GM21825 (cell line): ENCODE results near the gene CHST2.

Experiments used
- ATAC-seq: cut with Tn5 transposase; IDR thresholded peaks from one replicate; pipeline ENCODE4 v1.9.1; 2021; ENCODE audit warnings: mild to moderate bottlenecking, moderate library complexity; ENCODE audit not compliant: unreplicated experiment

CHST2 gene

DNA sequence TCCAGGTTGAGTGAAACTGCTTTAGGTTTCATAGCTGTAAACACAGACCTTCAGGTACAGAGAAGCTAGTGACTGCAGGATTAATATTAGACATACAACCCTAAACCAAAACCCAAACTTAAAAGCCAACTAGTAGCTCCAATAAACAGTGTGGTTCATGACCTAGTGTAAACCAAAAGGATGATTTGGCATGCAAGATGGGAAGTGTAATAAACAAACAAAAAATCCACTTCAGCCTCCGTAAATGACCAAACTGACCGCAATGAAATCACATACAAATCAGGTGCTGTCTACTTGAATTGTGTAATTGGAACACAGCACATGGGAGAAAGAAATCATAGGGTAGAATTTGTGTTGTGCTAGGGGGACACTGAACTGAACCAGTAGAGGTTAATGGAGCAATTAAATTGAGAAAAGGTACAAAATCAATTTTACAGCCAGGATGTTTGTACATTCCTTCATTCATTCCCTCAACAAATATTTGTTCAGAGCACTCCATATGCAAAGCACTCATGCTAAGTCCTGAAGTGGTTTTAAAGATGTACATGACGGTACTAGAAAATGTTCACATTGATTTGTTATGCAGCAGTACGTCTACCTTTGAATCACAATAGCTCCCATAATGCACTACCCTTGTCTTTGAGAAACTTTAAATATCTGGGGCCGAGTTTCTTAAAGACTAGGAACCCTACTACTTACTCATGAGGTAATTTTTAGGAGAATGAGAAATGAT, 21.4 kb upstream of the CHST2 start:
- ATAC-seq, result no peak

DNA sequence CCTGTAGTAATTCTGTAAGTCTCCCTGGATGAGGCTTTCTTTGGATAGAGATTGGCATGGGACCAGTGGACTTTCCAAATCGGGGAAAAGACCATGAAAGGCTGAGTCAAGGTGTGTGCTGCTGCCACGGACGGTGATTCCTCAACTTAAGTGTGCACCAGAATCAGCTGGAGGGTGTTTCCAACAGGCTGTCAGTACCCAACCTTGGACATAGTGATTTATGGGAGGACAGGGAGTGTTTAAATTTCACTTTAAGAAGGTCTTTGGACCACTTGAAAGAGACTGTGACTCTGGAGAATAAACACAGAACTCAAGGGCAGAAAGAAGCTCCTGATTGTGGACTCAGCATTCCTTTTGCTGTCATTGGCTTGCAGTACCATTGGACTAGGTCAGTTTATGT, 20.4 kb upstream of the CHST2 start:
- no peak for ATAC-seq

DNA sequence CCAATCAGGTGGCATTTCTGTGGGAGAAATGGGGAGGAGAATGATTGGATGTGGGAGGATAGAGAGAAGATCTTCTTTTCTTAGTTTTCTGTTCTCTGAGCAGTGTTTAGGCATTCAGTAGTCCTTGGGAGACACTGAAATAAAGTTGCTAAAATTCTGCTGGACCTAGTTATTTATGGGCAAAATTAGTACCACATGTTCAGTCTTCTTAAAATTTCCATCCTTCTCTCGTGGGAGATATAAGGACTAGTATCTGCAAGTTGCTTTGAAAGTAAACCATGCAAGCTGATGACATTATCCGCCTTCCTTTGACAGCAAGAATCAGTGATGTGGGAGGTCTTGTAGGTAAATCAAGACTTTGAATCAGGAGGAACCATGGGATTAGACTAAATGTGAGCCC, 19.9 kb upstream of the CHST2 start:
- ATAC-seq, result no peak

DNA sequence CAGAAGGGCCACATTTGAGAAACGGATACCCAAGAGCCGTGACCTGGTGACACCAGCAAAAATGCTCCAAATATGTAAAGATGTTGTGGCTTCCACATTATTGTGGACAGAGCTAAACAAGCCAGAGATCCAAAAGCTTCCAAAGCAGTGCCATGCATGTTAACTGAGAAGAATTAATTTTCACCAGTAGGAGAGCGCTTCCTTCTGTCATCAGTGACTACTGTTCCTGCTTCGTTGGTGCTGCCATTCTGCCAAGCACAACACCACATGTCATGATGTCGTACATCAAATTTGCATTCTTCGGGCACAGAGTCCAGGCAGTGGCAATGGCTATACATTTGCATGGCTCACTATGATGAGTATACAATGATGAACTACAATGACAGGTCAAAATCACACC, 19.1 kb upstream of the CHST2 start:
- ATAC-seq, result no peak

DNA sequence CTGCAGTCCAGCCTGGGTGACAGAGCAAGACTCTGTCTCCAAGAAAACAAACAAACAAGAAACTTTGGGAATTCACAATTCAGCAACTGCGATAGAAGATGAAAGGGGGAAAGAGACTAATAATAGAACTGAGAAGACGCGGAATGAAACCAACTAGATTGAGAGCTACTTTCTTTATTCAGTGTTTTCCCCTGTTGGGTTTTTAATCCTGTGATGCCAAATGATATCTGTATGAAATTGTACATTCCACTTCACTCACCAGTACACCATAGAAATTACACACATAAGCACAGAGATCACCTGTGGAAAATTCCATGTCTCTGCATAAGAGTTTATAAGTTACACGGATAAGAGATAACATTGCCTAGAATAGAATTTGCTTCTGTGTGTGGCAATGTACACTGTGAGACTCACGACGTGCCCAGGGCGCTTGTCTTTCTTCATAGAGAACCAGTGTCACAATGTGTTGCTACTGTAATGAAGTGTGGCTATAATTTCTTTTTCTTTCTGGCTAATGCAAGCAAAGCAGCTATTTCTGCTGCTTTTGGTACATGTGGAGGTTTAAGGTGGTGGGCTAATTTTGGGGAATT, 17.7 kb upstream of the CHST2 start:
- ATAC-seq, result no peak

DNA sequence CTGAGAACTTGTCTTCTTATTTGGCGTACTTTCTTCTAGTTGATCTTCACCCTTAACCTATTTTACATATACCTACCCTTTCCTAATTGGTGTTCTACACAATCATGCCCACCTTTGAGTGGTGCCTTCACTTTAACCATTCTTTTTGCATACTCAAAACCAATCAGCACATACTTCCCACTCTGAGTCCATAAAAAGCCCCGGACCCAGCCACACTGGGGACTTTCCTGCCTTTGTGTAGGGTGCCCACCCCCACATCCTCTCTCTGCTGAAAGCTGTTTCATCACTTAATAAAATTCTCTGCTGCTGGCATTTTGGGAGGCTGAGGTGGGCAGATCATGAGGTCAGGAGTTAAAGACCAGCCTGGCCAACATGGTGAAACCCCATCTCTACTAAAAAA, 15.9 kb upstream of the CHST2 start:
- no peak for ATAC-seq

DNA sequence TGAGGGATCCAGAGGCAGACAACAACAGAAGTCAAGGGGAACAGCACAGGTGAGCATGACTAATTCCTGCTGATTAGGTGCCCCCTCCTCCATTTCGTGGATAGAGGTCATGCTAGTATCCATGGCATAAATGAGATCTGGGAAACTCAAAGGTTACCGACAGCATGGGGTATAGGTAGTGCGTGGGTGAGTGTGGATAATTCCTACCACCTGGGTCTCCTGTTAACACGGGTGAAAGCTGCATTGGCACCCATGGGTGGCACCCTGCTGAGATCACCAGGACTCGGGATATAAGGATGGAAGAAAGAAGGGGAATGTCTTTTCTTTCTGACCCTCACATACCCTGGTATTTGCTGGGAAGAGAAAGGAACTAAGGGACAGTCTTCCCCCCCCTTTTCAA, 14.4 kb upstream of the CHST2 start:
- no peak for ATAC-seq

DNA sequence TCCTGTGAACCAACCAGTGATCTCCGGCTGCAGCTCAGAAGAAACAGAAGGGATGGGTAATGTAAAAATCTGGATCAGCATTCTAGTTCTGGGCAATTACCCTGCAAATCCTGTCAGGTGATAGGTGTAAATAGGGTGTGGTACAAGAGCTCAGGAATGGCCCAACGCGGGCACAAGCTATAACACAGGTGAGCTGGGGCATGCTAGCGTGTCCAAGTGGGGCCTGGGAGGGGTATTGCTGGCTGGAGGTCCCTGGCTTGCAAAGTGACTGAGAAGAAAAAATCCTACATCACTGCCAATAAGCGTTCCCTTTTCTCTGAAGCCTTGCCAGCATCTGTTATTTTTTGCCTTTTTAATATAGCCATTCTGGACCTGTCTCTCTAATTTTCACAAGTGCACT, 9.7 kb upstream of the CHST2 start:
- no peak for ATAC-seq

DNA sequence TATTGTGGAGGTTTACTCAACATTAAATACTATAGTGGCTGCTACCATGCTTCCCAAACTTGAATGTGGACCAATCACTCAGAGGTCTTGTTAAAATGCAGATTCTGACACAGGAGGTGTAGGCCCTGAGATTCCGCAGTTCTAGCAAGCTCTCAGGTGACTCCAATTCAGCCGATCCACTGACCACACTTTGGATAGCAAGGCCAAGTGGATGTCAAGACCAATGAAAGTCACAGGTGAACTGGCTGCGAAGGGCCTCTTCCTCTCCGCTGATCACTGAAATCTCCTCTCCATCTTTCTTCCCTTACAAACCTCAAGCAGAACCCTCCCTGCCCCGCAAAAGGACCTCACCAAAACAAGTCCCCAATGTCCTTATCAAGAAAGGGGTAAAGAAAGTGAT, 9.2 kb upstream of the CHST2 start:
- no peak for ATAC-seq

DNA sequence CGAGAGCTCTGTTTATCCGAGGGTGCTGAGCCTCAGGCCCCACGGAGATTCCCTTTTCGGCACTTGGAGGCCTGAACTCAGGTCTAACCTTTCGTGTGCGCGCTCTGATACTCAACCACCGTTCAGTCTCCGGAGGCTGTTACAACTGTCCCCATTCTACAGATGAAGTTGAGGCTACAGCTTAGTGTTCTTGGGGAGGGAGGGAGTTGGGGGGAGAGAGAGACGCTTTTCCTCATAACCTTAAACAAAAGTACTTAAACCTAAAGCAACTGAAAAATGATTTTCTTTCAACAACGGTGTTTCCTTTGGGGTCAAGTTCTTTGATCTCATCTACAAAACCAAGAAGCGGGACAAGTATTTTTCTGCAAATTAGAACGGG, 952 bp upstream of the CHST2 start:
- no peak for ATAC-seq

DNA sequence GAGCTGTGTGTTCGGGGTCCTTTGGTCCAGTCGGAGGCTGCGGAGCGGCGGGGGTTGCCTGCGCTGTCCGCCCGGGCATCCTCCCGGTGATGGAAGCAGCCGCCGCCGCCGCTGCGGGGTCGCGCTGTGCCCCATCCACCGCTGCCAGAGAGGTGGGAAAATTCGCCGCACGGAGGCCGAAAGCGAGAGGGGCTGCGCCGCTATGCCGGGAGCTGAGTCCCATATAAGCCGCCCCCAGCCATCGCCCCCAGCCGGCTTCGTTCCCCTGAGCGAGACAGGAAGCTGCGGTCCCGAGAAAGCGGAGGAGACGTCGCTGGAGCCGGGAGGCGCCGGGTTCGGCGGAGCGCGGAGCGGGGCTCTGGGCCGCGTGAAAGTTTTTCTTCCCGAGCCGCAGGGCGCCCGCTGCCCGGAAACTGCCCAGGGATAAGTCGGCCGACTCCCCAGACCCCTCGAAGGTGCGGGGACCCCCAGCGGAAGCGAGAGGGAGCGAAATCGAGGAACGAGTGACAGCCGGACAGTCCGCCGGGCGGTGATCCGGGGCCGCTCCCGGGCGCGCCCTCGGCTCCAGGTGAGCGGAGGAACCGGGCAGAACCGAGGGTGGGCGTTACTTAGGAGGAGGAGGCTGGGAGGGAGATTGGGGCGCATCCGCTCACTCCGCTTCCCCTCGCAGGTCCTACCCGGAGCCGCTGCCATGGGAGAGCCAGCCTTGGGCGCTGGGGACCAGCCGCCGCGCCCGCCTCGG, 574 bp downstream of the CHST2 start:
- peak; percentile 7 for ATAC-seq

DNA sequence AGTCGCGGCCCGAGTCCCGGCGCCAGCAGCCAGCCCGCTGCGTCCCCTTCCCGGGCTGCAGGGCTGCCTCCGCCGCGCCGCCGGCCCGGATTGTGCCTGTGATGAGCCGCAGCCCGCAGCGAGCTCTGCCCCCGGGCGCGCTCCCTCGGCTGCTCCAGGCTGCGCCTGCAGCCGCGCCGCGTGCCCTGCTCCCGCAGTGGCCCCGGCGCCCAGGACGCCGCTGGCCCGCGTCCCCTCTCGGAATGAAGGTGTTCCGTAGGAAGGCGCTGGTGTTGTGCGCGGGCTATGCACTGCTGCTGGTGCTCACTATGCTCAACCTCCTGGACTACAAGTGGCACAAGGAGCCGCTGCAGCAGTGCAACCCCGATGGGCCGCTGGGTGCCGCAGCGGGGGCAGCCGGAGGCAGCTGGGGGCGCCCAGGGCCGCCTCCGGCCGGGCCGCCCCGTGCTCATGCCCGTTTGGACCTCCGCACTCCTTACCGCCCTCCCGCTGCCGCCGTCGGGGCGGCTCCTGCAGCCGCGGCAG, 1.2 kb downstream of the CHST2 start:
- ATAC-seq, result peak; percentile 37

DNA sequence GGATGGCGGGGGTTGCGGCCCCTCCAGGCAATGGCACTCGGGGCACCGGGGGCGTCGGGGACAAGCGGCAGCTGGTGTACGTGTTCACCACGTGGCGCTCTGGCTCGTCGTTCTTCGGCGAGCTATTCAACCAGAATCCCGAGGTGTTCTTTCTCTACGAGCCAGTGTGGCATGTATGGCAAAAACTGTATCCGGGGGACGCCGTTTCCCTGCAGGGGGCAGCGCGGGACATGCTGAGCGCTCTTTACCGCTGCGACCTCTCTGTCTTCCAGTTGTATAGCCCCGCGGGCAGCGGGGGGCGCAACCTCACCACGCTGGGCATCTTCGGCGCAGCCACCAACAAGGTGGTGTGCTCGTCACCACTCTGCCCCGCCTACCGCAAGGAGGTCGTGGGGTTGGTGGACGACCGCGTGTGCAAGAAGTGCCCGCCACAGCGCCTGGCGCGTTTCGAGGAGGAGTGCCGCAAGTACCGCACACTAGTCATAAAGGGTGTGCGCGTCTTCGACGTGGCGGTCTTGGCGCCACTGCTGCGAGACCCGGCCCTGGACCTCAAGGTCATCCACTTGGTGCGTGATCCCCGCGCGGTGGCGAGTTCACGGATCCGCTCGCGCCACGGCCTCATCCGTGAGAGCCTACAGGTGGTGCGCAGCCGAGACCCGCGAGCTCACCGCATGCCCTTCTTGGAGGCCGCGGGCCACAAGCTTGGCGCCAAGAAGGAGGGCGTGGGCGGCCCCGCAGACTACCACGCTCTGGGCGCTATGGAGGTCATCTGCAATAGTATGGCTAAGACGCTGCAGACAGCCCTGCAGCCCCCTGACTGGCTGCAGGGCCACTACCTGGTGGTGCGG, 1.9 kb downstream of the CHST2 start:
- ATAC-seq, result peak; percentile 20

DNA sequence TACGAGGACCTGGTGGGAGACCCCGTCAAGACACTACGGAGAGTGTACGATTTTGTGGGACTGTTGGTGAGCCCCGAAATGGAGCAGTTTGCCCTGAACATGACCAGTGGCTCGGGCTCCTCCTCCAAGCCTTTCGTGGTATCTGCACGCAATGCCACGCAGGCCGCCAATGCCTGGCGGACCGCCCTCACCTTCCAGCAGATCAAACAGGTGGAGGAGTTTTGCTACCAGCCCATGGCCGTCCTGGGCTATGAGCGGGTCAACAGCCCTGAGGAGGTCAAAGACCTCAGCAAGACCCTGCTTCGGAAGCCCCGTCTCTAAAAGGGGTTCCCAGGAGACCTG, 2.5 kb downstream of the CHST2 start:
- no peak for ATAC-seq

DNA sequence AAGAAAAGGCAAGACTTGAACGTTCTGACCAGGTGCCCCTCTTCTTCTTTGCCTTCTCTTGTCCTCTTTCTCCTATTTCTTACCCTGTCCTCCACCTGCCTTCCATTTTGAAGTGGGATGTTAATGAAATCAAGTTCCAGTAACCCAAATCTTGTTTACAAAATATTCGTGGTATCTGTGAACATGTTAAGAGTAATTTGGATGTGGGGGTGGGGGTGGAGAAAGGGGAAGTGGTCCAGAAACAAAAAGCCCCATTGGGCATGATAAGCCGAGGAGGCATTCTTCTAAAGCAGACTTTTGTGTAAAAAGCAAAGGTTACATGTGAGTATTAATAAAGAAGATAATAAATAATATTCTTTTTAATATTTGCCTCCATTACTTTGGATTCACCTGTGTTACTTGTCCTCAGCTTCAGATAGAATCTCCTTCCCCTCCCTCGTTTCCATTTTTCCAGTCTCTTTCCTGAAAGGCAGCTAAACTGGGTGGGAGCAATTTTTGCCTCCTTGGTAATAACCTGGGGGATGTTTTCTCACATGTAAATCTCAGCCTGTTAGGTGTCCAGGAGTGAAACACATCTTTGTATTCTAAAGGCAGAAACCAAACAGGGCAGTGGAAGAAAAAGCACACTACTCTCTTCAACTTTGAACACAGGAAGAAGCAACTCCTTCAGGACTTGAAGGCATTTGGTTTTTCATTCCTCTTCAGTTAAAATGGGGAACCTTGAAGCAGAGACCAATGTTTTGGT, 3.2 kb downstream of the CHST2 start:
- no peak for ATAC-seq

DNA sequence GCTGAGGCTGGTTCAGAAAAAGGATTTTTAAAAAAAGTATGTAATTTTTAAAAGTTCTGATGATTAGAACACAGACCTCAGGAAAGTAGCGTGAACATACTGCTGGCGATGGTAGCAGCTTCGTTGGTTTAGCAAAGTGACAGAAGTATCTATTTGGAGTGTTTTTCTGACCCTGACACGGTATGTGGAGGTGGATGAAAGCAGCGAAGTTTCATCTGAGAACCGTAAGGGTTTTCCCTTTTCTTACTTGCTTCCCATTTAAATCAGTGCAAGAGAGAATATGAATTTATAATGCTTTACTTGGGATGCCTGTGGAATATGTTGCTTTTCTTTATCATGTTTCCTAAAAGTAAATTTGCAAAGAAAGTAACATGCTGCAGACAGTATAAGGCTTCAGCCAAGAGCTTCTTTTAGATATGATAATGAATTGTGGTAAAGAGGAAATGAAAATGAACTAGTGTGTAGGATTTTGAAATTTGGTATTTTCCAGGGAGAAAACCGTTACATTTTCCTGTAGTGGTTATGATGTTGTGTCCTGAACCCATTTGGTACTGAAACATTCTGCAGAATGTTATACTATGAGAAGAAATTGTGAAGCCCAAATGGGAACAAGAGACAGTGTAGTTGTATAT, 3.9 kb downstream of the CHST2 start:
- ATAC-seq, result no peak

DNA sequence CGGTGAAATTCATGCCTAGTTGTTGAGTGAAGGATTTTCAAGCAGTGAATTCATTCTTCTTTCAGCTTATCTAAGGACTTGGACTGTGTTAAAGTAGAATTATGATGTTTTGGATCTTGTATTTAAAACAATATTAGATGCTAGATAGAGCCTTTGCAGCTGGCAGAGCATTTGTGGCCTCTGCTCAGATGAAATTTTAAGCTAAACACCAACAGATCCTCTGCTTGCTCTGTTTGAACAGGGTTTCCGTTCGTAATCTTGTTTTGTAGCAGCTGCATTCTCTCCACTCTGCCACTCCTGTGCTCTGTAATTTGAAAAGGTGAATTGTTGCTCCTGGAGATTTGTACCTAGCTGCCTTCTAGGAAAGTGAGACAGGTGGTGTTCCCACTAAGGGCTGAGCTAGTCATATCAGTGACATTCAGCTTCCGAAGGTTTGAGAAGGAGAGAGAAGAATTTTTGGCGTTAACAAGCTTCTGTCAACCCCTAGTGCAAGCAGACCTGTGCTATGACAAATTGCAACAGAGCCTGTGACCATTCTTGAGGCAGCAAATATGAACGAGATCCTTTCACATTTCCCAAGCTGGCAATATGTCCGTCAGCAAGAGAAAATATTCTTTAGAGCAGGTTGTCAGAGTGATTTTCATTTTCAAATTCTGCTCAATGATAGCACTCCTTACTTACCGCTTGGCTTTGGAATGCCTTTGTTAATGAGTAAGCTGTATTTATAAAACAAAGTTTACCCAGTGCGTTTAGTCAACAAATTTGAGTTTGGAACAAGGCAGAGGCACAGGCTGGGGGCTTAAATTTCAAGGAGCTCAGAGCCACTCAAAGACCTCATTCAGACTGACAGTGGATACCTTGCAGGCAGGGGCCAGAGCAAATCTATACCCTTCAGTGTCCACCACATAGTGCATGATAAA, 5.3 kb downstream of the CHST2 start:
- ATAC-seq, result no peak

DNA sequence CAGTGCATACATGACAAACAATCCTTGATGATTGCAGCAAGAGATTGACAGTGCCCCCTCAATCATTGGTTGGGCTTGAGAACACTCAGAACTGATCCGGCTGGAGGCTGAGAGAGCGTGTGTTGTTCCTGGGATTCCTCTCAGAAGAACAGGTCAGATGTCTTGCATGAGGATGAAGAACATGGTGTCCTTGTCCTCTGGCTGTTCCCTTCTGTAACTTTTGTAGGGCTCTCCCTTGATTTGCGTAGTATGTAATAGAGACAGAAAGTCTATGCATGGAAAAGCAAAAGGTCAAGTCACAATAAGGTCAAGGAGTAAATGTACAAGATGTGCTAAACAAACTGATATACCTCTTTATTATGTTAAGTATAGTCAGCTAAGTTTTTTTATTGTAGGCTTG, 8.2 kb downstream of the CHST2 start:
- no peak for ATAC-seq
